B cell (primary cell): ENCODE data around the gene TMEM163. TPM values are rescaled to one million over a fixed set of nuclear protein-coding genes. Genes with fewer than 3 reads are reported as not detected.
A peak's percentile ranks its signal among the peaks of the same experiment; 100 is the strongest.
"Not testable (repeated sequence)": the region's sequence is repeated elsewhere in the genome, so short reads cannot be mapped to it uniquely, and the experiment has no call there.

ENCODE experiments used
- ATAC-seq: fragments of 200-7000 bp; cut with Tn5 transposase; one replicate; pipeline ENCODE4 v1.10.0; 2021; ENCODE audit warnings: low read depth, mild to moderate bottlenecking, moderate number of reproducible peaks, moderate library complexity
- CTCF ChIA-PET: fragments of 350-600 bp; sonication (Branson Sonifier 250); formaldehyde crosslinking; loops from one replicate; lab custom pipeline; 2021; ENCODE audit warnings: antibody characterized with exemption, inconsistent platforms; lab: Charles Lee
- POLR2A ChIA-PET: fragments of 350-600 bp; sonication (Branson Sonifier 250); formaldehyde crosslinking; loops from one replicate; lab custom pipeline; 2021; ENCODE audit warnings: antibody characterized with exemption; lab: Charles Lee
- DNase-seq: peaks from one replicate; pipeline ENCODE4 v3.0.0; 2013
- H2AFZ ChIP-seq: 2 replicates; pipeline ENCODE4 v1.6.1; 2012; ENCODE audit warnings: mild to moderate bottlenecking, low read depth, low read length; ENCODE audit not compliant: insufficient read depth, poor library complexity, severe bottlenecking
- H3K27ac ChIP-seq, 2 donors: 1 replicate in 1 of 2; 2 replicates in 1 of 2; pipeline ENCODE4 v1.5.1; 2012 to 2013; ENCODE audit warnings: low read length in 2 of 2, mild to moderate bottlenecking in 2 of 2, moderate library complexity in 1 of 2
- H3K27me3 ChIP-seq, 4 experiments: fragments of 200-600 bp in 1 of 4; sonication (generic) in 1 of 4; replicated peaks in 1 of 4; 1 replicate in 2 of 4; 2 replicates in 2 of 4; pipeline versions ENCODE4 v1.6.1 to v1.7.0; 2013 to 2016; ENCODE audit warnings: low read length in 3 of 4, mild to moderate bottlenecking in 2 of 4, mixed read lengths in 1 of 4, moderate library complexity in 1 of 4; ENCODE audit not compliant: insufficient read depth in 4 of 4, control insufficient read depth in 3 of 4; ENCODE audit errors: control extremely low read depth in 1 of 4
- H3K36me3 ChIP-seq, 2 experiments: replicated peaks in 1 of 2; 1 replicate in 1 of 2; 2 replicates in 1 of 2; pipeline versions ENCODE4 v1.6.1 to v1.7.1; 2013; ENCODE audit warnings: low read length in 1 of 2; ENCODE audit not compliant: insufficient read depth in 2 of 2, control insufficient read depth in 1 of 2; ENCODE audit errors: control extremely low read depth in 1 of 2, extremely low read depth in 1 of 2
- H3K4me1 ChIP-seq, 2 donors: fragments of 200-600 bp in 1 of 2; sonication (generic) in 1 of 2; 1 replicate in 1 of 2; 2 replicates in 1 of 2; pipeline versions ENCODE4 v1.5.1 to v1.6.1; 2013 to 2017; ENCODE audit warnings: low read length in 2 of 2; ENCODE audit not compliant: control insufficient read depth in 2 of 2, insufficient read depth in 2 of 2
- H3K4me2 ChIP-seq: replicated peaks from 2 replicates; pipeline ENCODE3; 2012; ENCODE audit warnings: mild to moderate bottlenecking, low read depth, low read length; ENCODE audit not compliant: poor library complexity, severe bottlenecking
- H3K4me3 ChIP-seq, 5 experiments: fragments of 200-600 bp in 1 of 5; sonication (generic) in 1 of 5; 1 replicate in 3 of 5; 2 replicates in 2 of 5; pipeline versions ENCODE4 v1.5.1 to v1.7.0; 2011 to 2016; ENCODE audit warnings: low read length in 4 of 5, mild to moderate bottlenecking in 4 of 5, low read depth in 2 of 5, control low read depth in 1 of 5, moderate library complexity in 1 of 5; ENCODE audit not compliant: insufficient read depth in 1 of 5; ENCODE audit errors: control extremely low read depth in 1 of 5, extremely low read depth in 1 of 5
- H3K79me2 ChIP-seq: fragments of 200-600 bp; sonication (generic); one replicate; pipeline ENCODE4 v1.6.0; 2016; ENCODE audit warnings: low read length; ENCODE audit not compliant: control insufficient read depth, insufficient read depth
- H3K9ac ChIP-seq: fragments of 200-600 bp; sonication (generic); 2 replicates; pipeline ENCODE4 v1.6.1; 2017; ENCODE audit warnings: mild to moderate bottlenecking, low read length, moderate library complexity
- H3K9me3 ChIP-seq, 3 donors: one replicate each; pipeline versions ENCODE4 v1.6.1 to v1.7.1; 2013; ENCODE audit warnings: low read length in 2 of 3; ENCODE audit not compliant: control insufficient read depth in 2 of 3, insufficient read depth in 1 of 3; ENCODE audit errors: control extremely low read depth in 1 of 3
- H4K20me1 ChIP-seq: 2 replicates; pipeline ENCODE4 v1.6.0; 2012; ENCODE audit warnings: mild to moderate bottlenecking, low read length; ENCODE audit not compliant: insufficient read depth, control insufficient read depth, poor library complexity, severe bottlenecking
- H3K27ac Mint-ChIP-seq: one replicate; pipeline ENCODE4 v1.8.0; 2021; ENCODE audit warnings: mixed read lengths
- H3K27me3 Mint-ChIP-seq: one replicate; pipeline ENCODE4 v1.8.0; 2021; ENCODE audit warnings: mixed read lengths
- H3K4me1 Mint-ChIP-seq: one replicate; pipeline ENCODE4 v1.8.0; 2021; ENCODE audit warnings: mixed read lengths
- H3K4me3 Mint-ChIP-seq: one replicate; pipeline ENCODE4 v1.8.0; 2021; ENCODE audit warnings: mixed read lengths
- H3K9me3 Mint-ChIP-seq: one replicate; pipeline ENCODE4 v1.8.0; 2022; ENCODE audit warnings: mixed read lengths; ENCODE audit not compliant: insufficient read depth
- EZH2 ChIP-seq: IDR thresholded peaks from 2 replicates; pipeline ENCODE4 v1.6.1; 2012; ENCODE audit warnings: borderline replicate concordance, low read depth, mild to moderate bottlenecking, moderate library complexity, low read length; ENCODE audit not compliant: insufficient read depth, poor library complexity, severe bottlenecking
- WGBS: methylation state at CpG from one replicate; pipeline ENCODE4 v1.1.5; 2013; ENCODE audit warnings: missing lambda C conversion rate; ENCODE audit not compliant: insufficient coverage; 5-methylcytosine and 5-hydroxymethylcytosine counted together
- intact Hi-C: fragments of 100-400 bp; cut with micrococcal nuclease; formaldehyde crosslinking; loops from one replicate; pipeline ENCODE4 v1.10.0; 2022
- polyA plus RNA-seq: library from polyadenylated mRNA; depleted of rRNA; stranded (reverse); fragments of >200 nt; gene quantifications from 2 replicates; pipeline ENCODE4 v1.2.3, GENCODE V29; 2012
- total RNA-seq, 2 donors: library from RNA; stranded (reverse); fragments of 120-200 nt in 1 of 2; gene quantifications; 1 replicate in 1 of 2; 2 replicates in 1 of 2; pipeline versions ENCODE4 v1.2.3 to v1.2.4, GENCODE V29; 2013 to 2022

TMEM163 gene
- total and polyA plus RNA-seq, 2 donors (not counting 1 experiment from before 2014, with no cell fraction given) = 2.6 to 5.6 TPM

DNA sequence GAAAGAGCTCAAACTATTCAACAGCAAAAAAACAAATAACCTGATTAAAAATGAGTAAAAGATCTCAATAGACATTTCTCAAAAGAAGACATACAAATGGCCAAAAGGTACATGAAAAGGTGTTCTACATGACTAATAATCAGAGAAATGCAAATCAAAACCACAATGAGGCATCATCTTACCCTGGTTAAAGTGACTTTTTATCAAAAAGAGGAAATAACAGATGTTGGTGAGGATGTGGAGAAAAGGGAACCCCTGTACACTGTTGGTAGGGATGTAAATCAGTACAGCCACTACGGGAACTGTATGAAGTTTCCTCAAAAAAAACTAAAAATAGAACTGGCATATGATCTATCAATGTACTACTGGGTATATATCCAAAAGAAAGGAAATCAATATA lies 39.8 kb upstream of the TMEM163 start:
- Mint-ChIP-seq H3K9me3 (no peaks in the 10 kb centered on the region), H3K4me3 (peak overlapping the region; percentile 59), H3K27me3 (peaks cover 3% of the 10 kb centered on the region), H3K4me1 (peaks cover 26% of the 10 kb centered on the region), H3K27ac (peak overlapping the region; percentile 73)
- CTCF ChIA-PET = interaction anchor here (1.5 to 2.2 kb wide), 2 partner anchors 17 to 19 kb away, joined by 3 to 8 read pairs; no protein-coding TSS in a partner anchor
- H3K27ac ChIP-seq = no peak overlapping the region
- no peaks in the 10 kb centered on the region for H4K20me1 ChIP-seq
- no peaks in the 10 kb centered on the region for H3K27me3 ChIP-seq
- ATAC-seq = peak; percentile 96
- intact Hi-C loops = loop anchor here (1.0 to 2.0 kb wide), 2 partner anchors 18 to 40 kb away; partner anchors contain the start of gene TMEM163
- H3K4me1 ChIP-seq = peaks cover 18 to 22% of the 10 kb centered on the region in 2 donors
- POLR2A ChIA-PET = interaction anchor here (1.3 kb wide), 1 partner anchor 20 kb away, joined by 6 read pairs; no protein-coding TSS in a partner anchor
- peaks cover 0 to 6% (median 0%) of the 10 kb centered on the region in 3 donors for H3K9me3 ChIP-seq
- peak overlapping the region in 1 of 5 experiments; percentile 10 for H3K4me3 ChIP-seq
- H3K4me2 ChIP-seq = peak overlapping the region; percentile 42
- no CpG with 5 or more reads among the region's 1 CpG for WGBS
- no peak overlapping the region for H2AFZ ChIP-seq
- TF ChIP-seq EZH2 = no peak
- H3K79me2 ChIP-seq = no peaks in the 10 kb centered on the region
- H3K36me3 ChIP-seq = no peaks in the 10 kb centered on the region
- H3K9ac ChIP-seq = no peak overlapping the region
- peak; percentile 84 for DNase-seq

DNA sequence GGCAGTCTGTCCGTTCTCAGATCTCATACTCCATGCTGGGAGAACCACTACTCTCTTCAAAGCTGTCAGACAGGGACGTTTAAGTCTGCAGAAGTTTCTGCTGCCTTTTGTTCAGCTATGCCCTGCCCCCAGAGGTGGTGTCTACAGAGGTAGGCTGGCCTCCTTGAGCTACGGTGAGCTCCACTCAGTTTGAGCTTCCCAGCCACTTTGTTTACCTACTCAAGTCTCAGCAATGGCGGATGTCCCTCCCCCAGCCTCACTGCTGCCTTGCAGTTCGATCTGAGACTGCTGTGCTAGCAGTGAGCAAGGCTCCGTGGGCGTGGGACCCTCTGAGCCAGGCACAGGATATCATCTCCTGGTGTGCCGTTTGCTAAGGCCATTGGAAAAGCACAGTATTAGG lies 33.2 kb upstream of the TMEM163 start:
- H3K9ac ChIP-seq, CTCF ChIA-PET: not testable (repeated sequence)

More for the DNA sequence above, 33.2 kb upstream of the TMEM163 start:
- H3K27ac Mint-ChIP-seq, H3K36me3 ChIP-seq, H3K4me3 Mint-ChIP-seq, H3K27me3 Mint-ChIP-seq, H3K9me3 Mint-ChIP-seq, POLR2A ChIA-PET, H3K4me1 Mint-ChIP-seq, H4K20me1 ChIP-seq, H3K79me2 ChIP-seq, H3K4me2 ChIP-seq, ATAC-seq, H3K27me3 ChIP-seq, H3K9me3 ChIP-seq, H3K4me3 ChIP-seq, H3K27ac ChIP-seq, H2AFZ ChIP-seq, DNase-seq, H3K4me1 ChIP-seq, intact Hi-C loops: not testable (repeated sequence)
- WGBS = 97% methylated on average over 6 of the region's 8 CpGs
